ENCODE data around the gene PLPP7. TPM values are rescaled to one million over a fixed set of nuclear protein-coding genes. Genes with fewer than 3 reads are reported as not detected.

Gene PLPP7
- polyA plus RNA-seq, 1 donor (not counting 4 experiments of a cell fraction or from before 2014, with no cell fraction given), result not detected

GRCh38 chr9:131307974-131308373 lies 18.5 kb downstream of the PLPP7 start:
- Histone ChIP-seq H2AFZ (ENCODE audit: control insufficient read depth, low read length) (no peak overlapping the region), H3K79me2 (ENCODE audit: control insufficient read depth, insufficient read depth, low read length) (no peaks in the 10 kb centered on the region), H3K9me3 (ENCODE audit: control insufficient read depth, low read depth, low read length) (no peaks in the 10 kb centered on the region), H3K4me2 (ENCODE audit: control insufficient read depth, extremely low read depth, insufficient read depth, low read depth, low read length) (no peak overlapping the region), H3K27me3 (ENCODE audit: control insufficient read depth, extremely low read depth, insufficient read depth, low read length) (peaks cover 3% of the 10 kb centered on the region), H3K9ac (ENCODE audit: control insufficient read depth, extremely low read depth, insufficient read depth, low read length) (no peak overlapping the region), H3K27ac (ENCODE audit: control insufficient read depth, insufficient read depth, low read length) (no peak overlapping the region), H4K20me1 (ENCODE audit: control insufficient read depth, extremely low read depth, insufficient read depth, low read length) (no peaks in the 10 kb centered on the region), H3K4me1 (ENCODE audit: control insufficient read depth, extremely low read depth, insufficient read depth, low read length) (no peaks in the 10 kb centered on the region), H3K4me3 (ENCODE audit: control insufficient read depth in 2 of 3, extremely low read depth in 1 of 3, insufficient read depth in 2 of 3, low read depth in 1 of 3, low read length in 3 of 3) (no peak overlapping the region), H3K36me3 (ENCODE audit: control insufficient read depth in 2 of 2, extremely low read depth in 1 of 2, insufficient read depth in 2 of 2, low read length in 2 of 2) (no peaks in the 10 kb centered on the region), H3K9me1 (ENCODE audit: control insufficient read depth, extremely low read depth, insufficient read depth, low read length) (no peaks in the 10 kb centered on the region)
- no peak for DNase-seq (ENCODE audit: low read depth, low spot score)
- dilution Hi-C loops (cut with MboI; ENCODE audit: extremely low pct_ligation_motif_present, low sequenced_read_pairs), result no loop called here
- no peak for TF ChIP-seq EZH2 (IDR thresholded peaks at IDR 0.05; ENCODE audit: low read length)
- no peak for TF ChIP-seq CTCF (optimal IDR thresholded peaks at IDR 0.05 in 1 of 3, IDR thresholded peaks at IDR 0.05 in 1 of 3, conservative IDR thresholded peaks at IDR 0.05 in 1 of 3; ENCODE audit: extremely low read depth in 1 of 3, insufficient read depth in 2 of 3, low read length in 3 of 3)
- no peak for FAIRE-seq

GRCh38 chr9:131308452-131308851 lies 18.9 kb downstream of the PLPP7 start:
- FAIRE-seq (no peak), DNase-seq (ENCODE audit: low read depth, low spot score) (no peak)
- Histone ChIP-seq H3K9ac (ENCODE audit: control insufficient read depth, extremely low read depth, insufficient read depth, low read length) (no peak overlapping the region), H3K9me3 (ENCODE audit: control insufficient read depth, low read depth, low read length) (no peaks in the 10 kb centered on the region), H3K27me3 (ENCODE audit: control insufficient read depth, extremely low read depth, insufficient read depth, low read length) (peaks cover 3% of the 10 kb centered on the region), H3K4me3 (ENCODE audit: control insufficient read depth in 2 of 3, extremely low read depth in 1 of 3, insufficient read depth in 2 of 3, low read depth in 1 of 3, low read length in 3 of 3) (no peak overlapping the region), H3K36me3 (ENCODE audit: control insufficient read depth in 2 of 2, extremely low read depth in 1 of 2, insufficient read depth in 2 of 2, low read length in 2 of 2) (no peaks in the 10 kb centered on the region), H3K79me2 (ENCODE audit: control insufficient read depth, insufficient read depth, low read length) (no peaks in the 10 kb centered on the region), H3K27ac (ENCODE audit: control insufficient read depth, insufficient read depth, low read length) (no peak overlapping the region), H2AFZ (ENCODE audit: control insufficient read depth, low read length) (no peak overlapping the region), H3K4me2 (ENCODE audit: control insufficient read depth, extremely low read depth, insufficient read depth, low read depth, low read length) (no peak overlapping the region), H3K4me1 (ENCODE audit: control insufficient read depth, extremely low read depth, insufficient read depth, low read length) (no peaks in the 10 kb centered on the region), H3K9me1 (ENCODE audit: control insufficient read depth, extremely low read depth, insufficient read depth, low read length) (no peaks in the 10 kb centered on the region), H4K20me1 (ENCODE audit: control insufficient read depth, extremely low read depth, insufficient read depth, low read length) (no peaks in the 10 kb centered on the region)
- TF ChIP-seq CTCF (optimal IDR thresholded peaks at IDR 0.05 in 1 of 3, IDR thresholded peaks at IDR 0.05 in 1 of 3, conservative IDR thresholded peaks at IDR 0.05 in 1 of 3; ENCODE audit: extremely low read depth in 1 of 3, insufficient read depth in 2 of 3, low read length in 3 of 3), result no peak
- no peak for TF ChIP-seq EZH2 (IDR thresholded peaks at IDR 0.05; ENCODE audit: low read length)
- dilution Hi-C loops (cut with MboI; ENCODE audit: extremely low pct_ligation_motif_present, low sequenced_read_pairs), result no loop called here

Data from keratinocyte (primary cell).